ENCODE results near the gene PSMD11. TPM values are rescaled to one million over a fixed set of nuclear protein-coding genes. Genes with fewer than 3 reads are reported as not detected.

Gene PSMD11
- total and polyA plus RNA-seq, 2 donors (not counting 3 experiments of a cell fraction or from before 2014, with no cell fraction given), result 59.4 to 153 TPM

DNA sequence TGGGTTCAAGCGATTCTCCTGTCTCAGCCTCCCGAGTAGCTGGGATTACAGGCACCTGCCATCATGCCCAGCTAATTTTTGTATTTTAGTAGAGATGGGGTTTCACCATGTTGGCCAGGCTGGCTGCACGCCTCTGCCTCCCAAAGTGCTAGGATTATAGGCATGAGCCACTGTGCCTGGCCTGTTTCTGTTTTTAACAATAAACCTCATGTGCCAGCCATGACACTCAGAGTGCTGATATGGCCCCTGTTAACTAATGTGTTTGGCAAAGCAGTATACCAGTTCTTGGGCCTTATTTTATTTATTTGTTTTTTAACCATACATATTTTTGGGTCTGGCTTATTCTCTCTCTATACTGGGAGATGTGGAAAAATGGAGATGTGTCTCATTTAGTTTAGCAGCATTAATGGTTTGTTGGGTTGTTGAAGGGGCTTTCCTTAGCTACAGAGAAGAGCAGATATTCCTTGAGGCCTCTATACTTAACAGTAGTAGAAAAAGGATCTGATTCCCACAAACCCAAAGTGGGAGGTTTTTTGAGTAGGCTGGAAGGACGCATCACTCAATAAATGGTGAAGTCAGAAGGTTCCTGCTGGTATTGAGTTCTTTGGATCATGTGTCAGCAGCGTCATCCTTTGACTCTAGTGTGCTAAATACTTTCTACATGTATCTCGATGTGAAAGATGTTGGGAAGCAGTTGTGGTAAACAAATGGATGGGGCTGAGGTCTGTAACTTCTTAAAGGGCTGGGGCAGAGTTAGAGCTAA, 26.3 kb downstream of the PSMD11 start:
- Histone ChIP-seq H3K9ac (replicated peaks; ENCODE audit: extremely low read depth, insufficient read depth, low read length) (no peak overlapping the region), H3K9me1 (replicated peaks; ENCODE audit: control insufficient read depth, extremely low read depth, insufficient read depth, low read length) (no peaks in the 10 kb centered on the region), H3K9me3 (replicated peaks; ENCODE audit: control insufficient read depth, insufficient read depth, low read length) (no peaks in the 10 kb centered on the region), H2AFZ (ENCODE audit: low read depth, low read length) (no peak overlapping the region), H3K79me2 (ENCODE audit: control insufficient read depth, insufficient read depth, low read length) (peaks cover 22% of the 10 kb centered on the region), H3K4me1 (ENCODE audit: control insufficient read depth, extremely low read depth, insufficient read depth, low read length) (no peaks in the 10 kb centered on the region), H4K20me1 (replicated peaks; ENCODE audit: control insufficient read depth, extremely low read depth, insufficient read depth, low read length) (no peaks in the 10 kb centered on the region), H3K27ac (ENCODE audit: insufficient read depth, low read depth, low read length) (no peak overlapping the region), H3K36me3 (ENCODE audit: control insufficient read depth in 2 of 2, extremely low read depth in 1 of 2, insufficient read depth in 2 of 2, low read length in 2 of 2) (peaks cover 39 to 47% of the 10 kb centered on the region in 2 experiments), H3K4me2 (ENCODE audit: insufficient read depth, low read length) (no peak overlapping the region), H3K27me3 (ENCODE audit: control insufficient read depth in 2 of 2, insufficient read depth in 2 of 2, low read length in 2 of 2) (no peaks in the 10 kb centered on the region), H3K4me3 (replicated peaks in 1 of 3; ENCODE audit: insufficient read depth in 1 of 3, low read depth in 1 of 3, low read length in 3 of 3) (no peak overlapping the region)
- TF ChIP-seq MYC (IDR thresholded peaks at IDR 0.05; ENCODE audit: low read depth, low read length) (no peak), POLR2AphosphoS5 (IDR thresholded peaks at IDR 0.05; ENCODE audit: insufficient read depth, low read depth, low read length) (no peak), EZH2 (IDR thresholded peaks at IDR 0.05; ENCODE audit: borderline replicate concordance, low read depth, low read length, severe bottlenecking) (no peak), GATA2 (IDR thresholded peaks at IDR 0.05; ENCODE audit: insufficient read depth, insufficient read length, low read depth, low read length) (no peak), FOS (IDR thresholded peaks at IDR 0.05; ENCODE audit: borderline replicate concordance, insufficient read depth, low read length) (no peak), JUN (IDR thresholded peaks at IDR 0.05; ENCODE audit: borderline replicate concordance, insufficient read depth, insufficient read length, low read depth) (no peak), POLR2A (IDR thresholded peaks at IDR 0.05; ENCODE audit: low read depth, low read length) (no peak)
- TF ChIP-seq, protein P1, sequence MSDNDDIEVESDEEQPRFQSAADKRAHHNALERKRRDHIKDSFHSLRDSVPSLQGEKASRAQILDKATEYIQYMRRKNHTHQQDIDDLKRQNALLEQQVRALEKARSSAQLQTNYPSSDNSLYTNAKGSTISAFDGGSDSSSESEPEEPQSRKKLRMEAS (IDR thresholded peaks at IDR 0.05; ENCODE audit: insufficient read depth, insufficient read length), result no peak
- TF ChIP-seq, protein P2, sequence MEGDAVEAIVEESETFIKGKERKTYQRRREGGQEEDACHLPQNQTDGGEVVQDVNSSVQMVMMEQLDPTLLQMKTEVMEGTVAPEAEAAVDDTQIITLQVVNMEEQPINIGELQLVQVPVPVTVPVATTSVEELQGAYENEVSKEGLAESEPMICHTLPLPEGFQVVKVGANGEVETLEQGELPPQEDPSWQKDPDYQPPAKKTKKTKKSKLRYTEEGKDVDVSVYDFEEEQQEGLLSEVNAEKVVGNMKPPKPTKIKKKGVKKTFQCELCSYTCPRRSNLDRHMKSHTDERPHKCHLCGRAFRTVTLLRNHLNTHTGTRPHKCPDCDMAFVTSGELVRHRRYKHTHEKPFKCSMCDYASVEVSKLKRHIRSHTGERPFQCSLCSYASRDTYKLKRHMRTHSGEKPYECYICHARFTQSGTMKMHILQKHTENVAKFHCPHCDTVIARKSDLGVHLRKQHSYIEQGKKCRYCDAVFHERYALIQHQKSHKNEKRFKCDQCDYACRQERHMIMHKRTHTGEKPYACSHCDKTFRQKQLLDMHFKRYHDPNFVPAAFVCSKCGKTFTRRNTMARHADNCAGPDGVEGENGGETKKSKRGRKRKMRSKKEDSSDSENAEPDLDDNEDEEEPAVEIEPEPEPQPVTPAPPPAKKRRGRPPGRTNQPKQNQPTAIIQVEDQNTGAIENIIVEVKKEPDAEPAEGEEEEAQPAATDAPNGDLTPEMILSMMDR (IDR thresholded peaks at IDR 0.05; ENCODE audit: extremely low read depth in 1 of 2, insufficient read depth in 1 of 2, low read depth in 1 of 2, low read length in 2 of 2), result no peak
- dilution Hi-C loops (cut with MboI; ENCODE audit: extremely low pct_ligation_motif_present, low sequenced_read_pairs), result no loop called here
- no TSS peak for BruUV-seq (replicated peaks)
- CTCF ChIA-PET, result interaction anchor here (1.0 to 5.7 kb wide), 2 partner anchors 8 to 407 kb away, joined by 3 to 42 read pairs; partner anchors contain the start of gene MYO1D
- intact Hi-C loops (cut with micrococcal nuclease), result no loop called here
- POLR2A ChIA-PET, result no interaction called here
- no peak for FAIRE-seq
- DNase-seq (ENCODE audit: low read depth, low spot score), result no peak
